Keratinocyte (primary cell): ENCODE measurements around the gene SCTR. TPM values are rescaled to one million over a fixed set of nuclear protein-coding genes. Genes with fewer than 3 reads are reported as not detected.

Source experiments
- DNase-seq: peaks from one replicate; pipeline ENCODE4 v3.0.0-alpha.2; 2011; ENCODE audit warnings: low read depth, missing footprints, low spot score
- FAIRE-seq: peaks from 2 replicates; lab custom pipeline; 2011; peaks lifted over from hg19 to GRCh38; lab: Jason Lieb, UNC
- H2AFZ ChIP-seq: 2 replicates; pipeline ENCODE4 v1.6.0; 2012; ENCODE audit warnings: low read length, control low read depth, inconsistent platforms; ENCODE audit not compliant: control insufficient read depth
- H3K27ac ChIP-seq: 2 replicates; pipeline ENCODE4 v1.5.1; 2011; ENCODE audit warnings: low read length; ENCODE audit not compliant: control insufficient read depth, insufficient read depth
- H3K27me3 ChIP-seq: 3 replicates; pipeline ENCODE4 v1.6.0; 2011; ENCODE audit warnings: low read length; ENCODE audit not compliant: control insufficient read depth, insufficient read depth; ENCODE audit errors: extremely low read depth
- H3K36me3 ChIP-seq, 2 experiments: 2 replicates in 1 of 2; 3 replicates in 1 of 2; pipeline ENCODE4 v1.5.1; 2011; ENCODE audit warnings: low read length in 2 of 2, mild to moderate bottlenecking in 1 of 2; ENCODE audit not compliant: control insufficient read depth in 2 of 2, insufficient read depth in 2 of 2; ENCODE audit errors: extremely low read depth in 1 of 2
- H3K4me1 ChIP-seq: 3 replicates; pipeline ENCODE4 v1.5.1; 2011; ENCODE audit warnings: low read length; ENCODE audit not compliant: control insufficient read depth, insufficient read depth; ENCODE audit errors: extremely low read depth
- H3K4me2 ChIP-seq: 3 replicates; pipeline ENCODE4 v1.6.0; 2011; ENCODE audit warnings: low read depth, low read length; ENCODE audit not compliant: control insufficient read depth, insufficient read depth; ENCODE audit errors: extremely low read depth
- H3K4me3 ChIP-seq, 3 experiments: fragments of 200-600 bp in 1 of 3; sonication (generic) in 1 of 3; 2 replicates in 2 of 3; 3 replicates in 1 of 3; pipeline ENCODE4 v1.5.1; 2011 to 2016; ENCODE audit warnings: low read length in 3 of 3, mild to moderate bottlenecking in 3 of 3, control low read depth in 2 of 3, inconsistent platforms in 1 of 3, low read depth in 1 of 3, mixed read lengths in 1 of 3, mixed run types in 1 of 3, moderate library complexity in 1 of 3; ENCODE audit not compliant: control insufficient read depth in 2 of 3, insufficient read depth in 2 of 3; ENCODE audit errors: extremely low read depth in 1 of 3
- H3K79me2 ChIP-seq: 2 replicates; pipeline ENCODE4 v1.6.0; 2012; ENCODE audit warnings: low read length; ENCODE audit not compliant: control insufficient read depth, insufficient read depth
- H3K9ac ChIP-seq: 3 replicates; pipeline ENCODE4 v1.6.0; 2011; ENCODE audit warnings: low read length; ENCODE audit not compliant: control insufficient read depth, insufficient read depth; ENCODE audit errors: extremely low read depth
- H3K9me1 ChIP-seq: 3 replicates; pipeline ENCODE4 v1.6.0; 2011; ENCODE audit warnings: low read length; ENCODE audit not compliant: control insufficient read depth, insufficient read depth; ENCODE audit errors: extremely low read depth
- H3K9me3 ChIP-seq: 2 replicates; pipeline ENCODE4 v1.5.1; 2012; ENCODE audit warnings: low read depth, low read length; ENCODE audit not compliant: control insufficient read depth
- H4K20me1 ChIP-seq: 3 replicates; pipeline ENCODE4 v1.6.0; 2011; ENCODE audit warnings: low read length; ENCODE audit not compliant: control insufficient read depth, insufficient read depth; ENCODE audit errors: extremely low read depth
- EZH2 ChIP-seq: IDR thresholded peaks from one replicate; pipeline ENCODE4 v1.6.1; 2012; ENCODE audit warnings: inconsistent platforms, mild to moderate bottlenecking, low read length, moderate library complexity
- dilution Hi-C: fragments of 300-500 bp; cut with MboI; formaldehyde crosslinking; loops from one replicate; pipeline ENCODE4 v1.7.0; 2020; ENCODE audit warnings: low sequenced_read_pairs; ENCODE audit not compliant: extremely low pct_ligation_motif_present
- polyA plus RNA-seq, 5 experiments: library from polyadenylated mRNA; depleted of rRNA in 3 of 5; stranded (reverse) in 3 of 5; stranded (forward) in 1 of 5; unstranded in 1 of 5; fragments of >200 nt; gene quantifications; 1 replicate in 1 of 5; 2 replicates in 3 of 5; 3 replicates in 1 of 5; pipeline versions ENCODE4 v1.2.1 to v1.2.3, GENCODE V29; 2011 to 2012; ENCODE audit warnings: missing spikeins in 2 of 5, low read depth in 1 of 5, low replicate concordance in 1 of 5
- TF ChIP-seq, protein P1 (sequence below), 3 experiments: IDR thresholded peaks in 1 of 3; conservative IDR thresholded peaks in 1 of 3; optimal IDR thresholded peaks in 1 of 3; 2 replicates in 2 of 3; 3 replicates in 1 of 3; pipeline versions ENCODE3 to v1.5.1; 2011; ENCODE audit warnings: low read length in 3 of 3, mild to moderate bottlenecking in 3 of 3, moderate library complexity in 2 of 3, control low read depth in 1 of 3, inconsistent platforms in 1 of 3; ENCODE audit not compliant: insufficient read depth in 2 of 3; ENCODE audit errors: extremely low read depth in 1 of 3

The SCTR gene
- polyA plus RNA-seq, 1 donor (not counting 4 experiments of a cell fraction or from before 2014, with no cell fraction given), result not detected

DNA sequence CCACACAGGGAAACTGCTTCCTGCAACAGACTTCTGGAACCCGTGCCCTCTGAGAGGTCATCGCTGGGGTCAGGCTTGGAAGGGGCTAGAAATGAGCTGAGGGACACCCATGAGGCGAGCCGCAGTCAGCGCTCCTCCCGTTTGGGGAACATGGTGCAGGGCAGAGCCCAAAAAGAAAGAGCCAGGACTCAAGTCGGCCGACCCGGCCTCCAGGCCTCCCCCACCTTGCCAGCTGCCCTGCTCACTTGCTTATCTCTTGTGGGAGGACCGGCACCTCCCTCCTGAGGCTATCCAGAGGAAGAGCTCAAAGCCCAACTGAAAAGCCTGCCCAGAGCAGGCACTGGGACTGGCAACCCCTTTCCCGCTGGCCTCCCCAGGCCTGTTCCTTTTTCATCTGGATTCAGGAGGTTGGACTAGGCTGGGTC lies 43.6 kb downstream of the SCTR start:
- Histone ChIP-seq H2AFZ (no peak overlapping the region), H3K9me1 (no peaks in the 10 kb centered on the region), H3K27me3 (no peaks in the 10 kb centered on the region), H3K4me1 (no peaks in the 10 kb centered on the region), H3K9me3 (no peaks in the 10 kb centered on the region), H3K79me2 (no peaks in the 10 kb centered on the region), H4K20me1 (no peaks in the 10 kb centered on the region), H3K4me3 (no peak overlapping the region), H3K27ac (no peak overlapping the region), H3K36me3 (no peaks in the 10 kb centered on the region), H3K9ac (no peak overlapping the region), H3K4me2 (no peak overlapping the region)
- DNase-seq (no peak), FAIRE-seq (no peak)
- dilution Hi-C loops, result no loop called here
- TF ChIP-seq, protein P1, sequence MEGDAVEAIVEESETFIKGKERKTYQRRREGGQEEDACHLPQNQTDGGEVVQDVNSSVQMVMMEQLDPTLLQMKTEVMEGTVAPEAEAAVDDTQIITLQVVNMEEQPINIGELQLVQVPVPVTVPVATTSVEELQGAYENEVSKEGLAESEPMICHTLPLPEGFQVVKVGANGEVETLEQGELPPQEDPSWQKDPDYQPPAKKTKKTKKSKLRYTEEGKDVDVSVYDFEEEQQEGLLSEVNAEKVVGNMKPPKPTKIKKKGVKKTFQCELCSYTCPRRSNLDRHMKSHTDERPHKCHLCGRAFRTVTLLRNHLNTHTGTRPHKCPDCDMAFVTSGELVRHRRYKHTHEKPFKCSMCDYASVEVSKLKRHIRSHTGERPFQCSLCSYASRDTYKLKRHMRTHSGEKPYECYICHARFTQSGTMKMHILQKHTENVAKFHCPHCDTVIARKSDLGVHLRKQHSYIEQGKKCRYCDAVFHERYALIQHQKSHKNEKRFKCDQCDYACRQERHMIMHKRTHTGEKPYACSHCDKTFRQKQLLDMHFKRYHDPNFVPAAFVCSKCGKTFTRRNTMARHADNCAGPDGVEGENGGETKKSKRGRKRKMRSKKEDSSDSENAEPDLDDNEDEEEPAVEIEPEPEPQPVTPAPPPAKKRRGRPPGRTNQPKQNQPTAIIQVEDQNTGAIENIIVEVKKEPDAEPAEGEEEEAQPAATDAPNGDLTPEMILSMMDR (optimal IDR thresholded peaks at IDR 0.05 in 1 of 3, IDR thresholded peaks at IDR 0.05 in 1 of 3, conservative IDR thresholded peaks at IDR 0.05 in 1 of 3; ENCODE audit: extremely low read depth in 1 of 3, insufficient read depth in 2 of 3, low read length in 3 of 3), result no peak
- TF ChIP-seq EZH2, result no peak

DNA sequence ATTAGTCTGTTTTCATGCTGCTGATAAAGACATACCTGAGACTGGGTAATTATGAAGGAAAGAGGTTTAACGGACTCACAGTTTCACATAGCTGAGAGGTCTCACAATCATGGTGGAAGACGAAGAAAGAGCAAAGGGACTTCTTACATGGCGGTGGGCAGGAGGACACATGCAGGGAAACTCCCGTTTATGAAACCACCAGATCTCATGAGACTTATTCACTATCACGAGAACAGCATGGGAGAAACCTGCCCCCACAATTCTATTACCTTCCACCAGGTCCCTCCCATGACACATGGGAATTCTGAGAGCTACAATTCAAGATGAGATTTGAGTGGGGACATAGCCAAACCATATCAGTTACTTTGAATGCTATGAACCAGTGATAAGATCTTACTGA lies 44.1 kb downstream of the SCTR start:
- dilution Hi-C loops, result no loop called here
- Histone ChIP-seq H4K20me1 (no peaks in the 10 kb centered on the region), H3K4me2 (no peak overlapping the region), H3K4me3 (no peak overlapping the region), H2AFZ (no peak overlapping the region), H3K4me1 (no peaks in the 10 kb centered on the region), H3K27ac (no peak overlapping the region), H3K79me2 (no peaks in the 10 kb centered on the region), H3K27me3 (no peaks in the 10 kb centered on the region), H3K9me3 (no peaks in the 10 kb centered on the region), H3K9me1 (no peaks in the 10 kb centered on the region), H3K9ac (no peak overlapping the region), H3K36me3 (no peaks in the 10 kb centered on the region)
- FAIRE-seq (no peak), DNase-seq (no peak)
- TF ChIP-seq, protein P1 (optimal IDR thresholded peaks at IDR 0.05 in 1 of 3, IDR thresholded peaks at IDR 0.05 in 1 of 3, conservative IDR thresholded peaks at IDR 0.05 in 1 of 3; ENCODE audit: extremely low read depth in 1 of 3, insufficient read depth in 2 of 3, low read length in 3 of 3), result no peak
- no peak for TF ChIP-seq EZH2
